ENCODE results near the gene ARHGAP18.
A peak's percentile ranks its signal among the peaks of the same experiment; 100 is the strongest.

Gene ARHGAP18

GRCh38 chr6:129750360-129750759 is 40.4 kb upstream of the ARHGAP18 start:
- Histone ChIP-seq H3K4me3 (ENCODE audit: low read depth, low read length) (no peak overlapping the region), H3K36me3 (replicated peaks) (no peaks in the 10 kb centered on the region), H3K27me3 (replicated peaks) (no peaks in the 10 kb centered on the region), H3K27ac (peak overlapping the region; percentile 66)
- DNase-seq = no peak
- in situ Hi-C loops (cut with HindIII; ENCODE audit: low pct_ligation_motif_present, low sequenced_read_pairs) = no loop called here
- TF ChIP-seq CTCF (IDR thresholded peaks at IDR 0.05; ENCODE audit: low read depth, low read length, missing control alignments) = no peak

- in situ Hi-C loops (cut with HindIII; ENCODE audit: low pct_ligation_motif_present, low sequenced_read_pairs) = no loop called here
- peak; percentile 41 for DNase-seq
- no peak for TF ChIP-seq CTCF (IDR thresholded peaks at IDR 0.05; ENCODE audit: low read depth, low read length, missing control alignments)
- Histone ChIP-seq H3K4me3 (ENCODE audit: low read depth, low read length) (no peak overlapping the region), H3K27me3 (replicated peaks) (no peaks in the 10 kb centered on the region), H3K27ac (peak overlapping the region; percentile 66), H3K36me3 (replicated peaks) (no peaks in the 10 kb centered on the region)
Observed at GRCh38 chr6:129749749-129750120, 39.8 kb upstream of the ARHGAP18 start.

GRCh38 chr6:129748901-129749748 is 39.1 kb upstream of the ARHGAP18 start:
- DNase-seq = no peak
- H3K4me3 ChIP-seq (ENCODE audit: low read depth, low read length) = no peak overlapping the region
- in situ Hi-C loops (cut with HindIII; ENCODE audit: low pct_ligation_motif_present, low sequenced_read_pairs) = no loop called here
- TF ChIP-seq CTCF (IDR thresholded peaks at IDR 0.05; ENCODE audit: low read depth, low read length, missing control alignments) = no peak
- H3K27me3 ChIP-seq (replicated peaks) = no peaks in the 10 kb centered on the region
- peak overlapping the region; percentile 66 for H3K27ac ChIP-seq
- no peaks in the 10 kb centered on the region for H3K36me3 ChIP-seq (replicated peaks)

- Histone ChIP-seq H3K36me3 (replicated peaks) (no peaks in the 10 kb centered on the region), H3K27me3 (replicated peaks) (no peaks in the 10 kb centered on the region), H3K27ac (peak overlapping the region; percentile 5), H3K4me3 (ENCODE audit: low read depth, low read length) (no peak overlapping the region)
- DNase-seq = peak; percentile 47
- no peak for TF ChIP-seq CTCF (IDR thresholded peaks at IDR 0.05; ENCODE audit: low read depth, low read length, missing control alignments)
- in situ Hi-C loops (cut with HindIII; ENCODE audit: low pct_ligation_motif_present, low sequenced_read_pairs) = no loop called here
Observed at GRCh38 chr6:129748212-129748900, 38.4 kb upstream of the ARHGAP18 start.

- no peak overlapping the region for H3K27ac ChIP-seq
- H3K36me3 ChIP-seq (replicated peaks) = no peaks in the 10 kb centered on the region
- in situ Hi-C loops (cut with HindIII; ENCODE audit: low pct_ligation_motif_present, low sequenced_read_pairs) = no loop called here
- DNase-seq = no peak
- H3K4me3 ChIP-seq (ENCODE audit: low read depth, low read length) = no peak overlapping the region
- no peaks in the 10 kb centered on the region for H3K27me3 ChIP-seq (replicated peaks)
- no peak for TF ChIP-seq CTCF (IDR thresholded peaks at IDR 0.05; ENCODE audit: low read depth, low read length, missing control alignments)
Observed at GRCh38 chr6:129747588-129748112, 37.7 kb upstream of the ARHGAP18 start.
